Activated CD8-positive, alpha-beta memory T cell treated with anti-CD3 and anti-CD28 coated beads for 1 hour (primary cell): ENCODE results near the gene SLC29A1.
A peak's percentile ranks its signal among the peaks of the same experiment; 100 is the strongest.

Source experiments
- DNase-seq, 2 donors: peaks; one replicate each; pipeline ENCODE4 v3.0.0-alpha.2; 2020; ENCODE audit warnings: low read depth in 1 of 2; ENCODE audit errors: extremely low read depth in 1 of 2

SLC29A1 gene

GRCh38 chr6:44234101-44235025, 11.0 kb downstream of the SLC29A1 start:
- DNase-seq = no peak

DNA sequence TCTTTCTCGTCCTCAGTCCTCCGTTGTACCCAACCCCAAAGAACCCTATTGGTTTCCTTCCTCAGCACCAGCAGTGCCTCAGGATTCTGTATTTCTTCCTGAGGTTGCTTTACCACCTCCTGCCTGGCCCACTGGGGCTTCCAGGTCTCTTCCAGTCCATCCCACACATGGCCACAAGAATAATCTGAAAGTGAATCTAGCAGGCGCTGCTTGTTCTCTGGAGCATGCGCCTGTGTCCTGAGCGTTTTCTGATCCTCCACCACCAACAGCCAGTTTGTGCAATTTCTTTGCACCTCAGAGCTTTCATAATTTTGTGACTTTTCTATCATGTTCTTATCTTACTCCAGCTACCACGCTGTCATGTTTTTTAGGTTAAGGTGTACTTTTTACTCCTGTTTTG, 11.9 kb downstream of the SLC29A1 start:
- DNase-seq = no peak

GRCh38 chr6:44235891-44236516, 12.6 kb downstream of the SLC29A1 start:
- DNase-seq = no peak

GRCh38 chr6:44237021-44237812, 13.8 kb downstream of the SLC29A1 start:
- peak in 1 of 2 donors; percentile 47 for DNase-seq

DNA sequence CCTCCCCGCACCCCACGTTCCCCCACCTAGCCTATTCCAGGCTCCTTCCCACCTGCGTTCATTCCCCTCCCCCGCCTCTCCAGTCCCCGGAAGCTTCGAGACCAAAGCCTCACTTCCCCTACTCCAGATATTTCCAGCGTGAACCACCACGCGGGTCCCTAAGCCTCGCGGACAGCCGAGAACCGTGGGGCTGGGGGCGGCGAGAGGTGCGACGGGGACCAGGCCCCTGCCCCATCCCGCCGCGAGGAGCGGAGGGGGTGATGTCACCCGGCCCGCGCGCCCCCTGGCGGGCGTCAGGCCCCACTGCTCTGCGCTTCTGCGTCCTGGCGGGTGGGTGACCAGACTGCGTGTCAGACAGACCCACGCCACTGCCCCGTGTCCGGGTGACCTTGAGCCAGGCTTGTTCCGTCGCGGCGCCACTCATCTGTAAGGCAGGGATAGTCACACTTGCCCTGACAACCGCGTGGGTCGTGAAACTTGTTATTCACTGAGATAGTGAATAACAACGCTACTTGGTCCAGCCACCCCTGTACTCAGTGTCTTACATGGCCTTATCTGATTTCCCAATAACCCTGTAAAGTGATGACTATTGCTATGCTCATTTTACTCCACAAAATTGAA, 14.5 kb downstream of the SLC29A1 start:
- DNase-seq = peak in 1 of 2 donors; percentile 70

- DNase-seq = no peak
These were observed 15.4 kb downstream of the SLC29A1 start for GRCh38 chr6:44238687-44239350.

DNA sequence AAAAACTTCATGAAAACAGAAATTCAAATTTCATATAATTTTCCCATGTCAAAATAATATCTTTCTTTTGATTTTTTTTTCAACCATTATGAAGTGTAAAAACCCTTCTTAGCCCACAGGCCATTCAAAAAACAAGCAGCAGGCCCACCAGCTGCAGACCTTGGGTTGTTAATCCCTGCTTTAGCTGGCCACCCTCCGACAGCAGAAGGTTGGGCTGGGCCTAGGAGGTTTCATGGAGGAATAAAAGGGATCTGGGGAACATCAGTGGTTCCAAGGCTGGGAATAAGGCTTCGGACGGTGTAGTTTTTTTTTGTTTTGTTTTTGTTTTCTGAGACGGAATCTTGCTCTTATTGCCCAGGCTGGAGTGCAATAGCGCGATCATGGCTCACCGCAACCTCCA, 19.9 kb downstream of the SLC29A1 start:
- no peak for DNase-seq

DNA sequence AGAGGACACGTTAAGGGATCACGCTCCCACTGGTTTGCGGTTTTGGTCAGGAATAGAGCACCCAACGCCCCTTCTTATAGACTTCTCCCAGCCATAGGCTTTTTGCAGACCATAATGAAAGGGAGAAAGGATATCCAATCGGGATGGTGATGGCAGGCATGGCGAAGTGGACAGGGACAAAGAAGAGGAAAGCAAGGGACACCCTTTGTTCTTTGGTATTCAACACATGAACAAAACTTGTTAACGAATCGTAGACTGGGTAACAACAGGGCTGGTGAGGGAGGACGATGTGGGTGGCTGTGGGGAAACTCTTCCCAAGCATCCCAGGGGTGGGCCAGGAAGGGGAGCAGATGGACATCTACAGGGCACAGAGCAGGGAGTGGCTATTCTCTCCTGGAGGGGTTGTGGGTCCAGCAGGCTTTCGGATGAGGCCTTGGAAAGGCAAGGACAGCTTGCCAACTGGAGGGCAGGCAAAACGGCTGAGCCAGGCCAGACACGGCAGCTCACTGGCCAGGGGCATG, 22.1 kb downstream of the SLC29A1 start:
- no peak for DNase-seq

DNA sequence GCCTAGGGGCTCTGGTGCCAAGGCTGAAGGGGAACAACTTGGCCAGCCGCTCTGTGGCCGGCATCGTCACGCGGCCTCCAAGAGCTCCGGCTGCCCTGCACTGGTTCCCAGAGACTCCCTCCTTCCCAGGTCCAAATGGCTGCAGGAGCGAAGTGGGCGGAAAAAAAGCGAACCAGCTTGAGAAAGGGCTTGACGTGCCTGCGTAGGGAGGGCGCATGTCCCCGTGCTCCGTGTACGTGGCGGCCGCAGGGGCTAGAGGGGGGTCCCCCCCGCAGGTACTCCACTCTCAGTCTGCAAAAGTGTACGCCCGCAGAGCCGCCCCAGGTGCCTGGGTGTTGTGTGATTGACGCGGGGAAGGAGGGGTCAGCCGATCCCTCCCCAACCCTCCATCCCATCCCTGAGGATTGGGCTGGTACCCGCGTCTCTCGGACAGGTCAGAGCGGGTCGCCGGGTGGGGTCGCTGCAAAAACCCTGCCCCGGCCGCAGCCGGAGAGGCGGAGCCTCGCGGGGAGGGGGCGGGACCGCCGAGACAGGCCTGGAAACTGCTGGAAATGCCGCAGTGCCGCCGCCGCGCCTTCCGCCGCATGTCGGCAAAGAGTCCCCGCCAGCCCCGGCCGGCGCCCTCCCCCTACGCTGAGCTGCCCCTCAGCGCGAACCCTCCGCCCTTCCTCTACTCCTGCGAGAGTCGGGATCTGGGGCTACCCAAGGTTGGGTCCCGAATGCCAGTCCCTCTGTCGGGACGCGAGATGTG, 22.7 kb downstream of the SLC29A1 start:
- DNase-seq = peak in 1 of 2 donors; percentile 75

- DNase-seq = peak; percentile 83 to 90
These were observed 23.4 kb downstream of the SLC29A1 start, which contains the start of gene HSP90AB1 for GRCh38 chr6:44246663-44247337. Gene HSP90AB1, plus strand, starts transcription at chr6:44247101. Its CDS starts 1,529 bp downstream, at chr6:44248630.

DNA sequence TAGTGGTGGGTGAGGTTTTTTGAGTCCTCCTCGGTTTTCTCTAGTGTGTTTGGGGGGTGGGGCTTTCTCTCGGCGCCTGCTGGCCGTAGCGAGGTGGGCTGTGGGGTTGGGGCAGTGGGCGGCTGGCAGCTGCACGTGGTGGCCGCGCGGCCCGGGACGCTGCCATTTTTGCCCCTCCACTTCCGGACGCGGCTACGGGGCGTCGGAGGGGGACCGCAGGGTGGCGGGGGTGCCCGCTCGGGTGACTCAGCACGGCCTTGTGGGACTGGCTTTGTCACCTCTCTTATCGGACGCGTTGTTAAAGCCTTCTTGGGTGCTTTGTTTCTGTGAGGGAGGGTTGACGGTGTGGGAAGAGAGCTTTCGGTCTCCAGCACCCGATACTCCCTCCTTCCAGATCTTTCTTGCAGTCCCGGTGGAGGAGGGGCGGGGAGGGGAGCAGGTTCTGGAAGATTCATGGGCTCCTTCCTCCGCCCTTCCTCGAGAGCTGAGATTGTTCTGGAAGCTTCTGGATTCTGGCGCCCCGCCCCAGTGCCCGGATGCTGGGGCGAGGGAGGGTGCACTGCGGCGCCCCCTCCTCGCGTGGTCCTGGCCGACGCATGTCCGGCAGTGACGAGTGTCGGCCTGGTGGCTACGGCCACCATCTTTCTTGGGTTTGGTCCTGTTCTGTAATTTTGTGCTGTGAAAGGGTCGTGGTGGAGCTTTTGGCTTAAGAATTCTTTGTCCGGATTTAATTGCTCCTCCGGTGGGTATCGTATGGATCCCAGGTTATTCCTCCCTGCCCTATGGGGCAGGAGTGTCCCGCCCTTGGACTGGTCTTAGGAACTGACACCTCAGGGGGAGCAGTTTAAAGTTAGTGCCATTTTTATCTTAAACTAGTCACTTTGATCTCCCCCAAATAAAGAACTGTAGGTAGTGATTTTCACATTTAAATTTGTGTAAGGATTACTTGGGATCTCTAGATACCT, 24.2 kb downstream of the SLC29A1 start:
- DNase-seq = peak; percentile 84 to 85

- no peak for DNase-seq
These were observed 25.2 kb downstream of the SLC29A1 start for GRCh38 chr6:44248579-44248978.

- no peak for DNase-seq
These were observed 25.8 kb downstream of the SLC29A1 start for GRCh38 chr6:44249082-44249748.

- no peak for DNase-seq
These were observed 26.8 kb downstream of the SLC29A1 start for GRCh38 chr6:44250067-44250717.

DNA sequence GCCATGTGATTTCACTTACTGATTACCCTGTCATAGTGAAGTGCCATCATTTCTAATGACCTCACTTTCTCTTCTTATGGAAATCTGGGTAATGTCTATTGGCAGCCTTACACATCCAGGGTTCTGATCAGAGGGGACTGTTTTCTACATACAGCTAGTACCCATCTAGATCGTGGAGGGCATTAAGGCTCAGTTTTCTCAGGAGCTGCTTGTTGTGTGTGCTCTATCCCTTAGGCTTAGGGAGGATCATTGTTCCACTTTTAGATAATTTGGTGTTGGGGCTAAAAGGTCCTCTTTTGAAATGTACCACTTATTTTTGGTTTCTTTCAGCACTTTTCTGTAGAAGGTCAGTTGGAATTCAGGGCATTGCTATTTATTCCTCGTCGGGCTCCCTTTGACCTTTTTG, 27.3 kb downstream of the SLC29A1 start:
- DNase-seq = no peak
